Mucosa of rectum (tissue), 2 donors: ENCODE measurements around the gene ZNF692.
A peak's percentile ranks its signal among the peaks of the same experiment; 100 is the strongest.

Source experiments
- H3K27ac ChIP-seq, 2 donors: one replicate each; pipeline ENCODE4 v1.7.0; 2013; ENCODE audit warnings: inconsistent platforms in 2 of 2, low read depth in 2 of 2, low read length in 2 of 2
- H3K27me3 ChIP-seq, 2 donors: one replicate each; pipeline ENCODE4 v1.7.0; 2013; ENCODE audit warnings: low read length in 2 of 2; ENCODE audit not compliant: control insufficient read depth in 2 of 2, insufficient read depth in 2 of 2
- H3K36me3 ChIP-seq, 2 donors: one replicate each; pipeline ENCODE4 v1.7.0; 2013; ENCODE audit warnings: low read length in 2 of 2; ENCODE audit not compliant: control insufficient read depth in 2 of 2, insufficient read depth in 2 of 2
- H3K4me1 ChIP-seq, 2 donors: one replicate each; pipeline ENCODE4 v1.7.0; 2013; ENCODE audit warnings: low read length in 2 of 2, mild to moderate bottlenecking in 1 of 2; ENCODE audit not compliant: control insufficient read depth in 2 of 2, insufficient read depth in 2 of 2
- H3K4me3 ChIP-seq, 2 donors: one replicate each; pipeline ENCODE4 v1.7.0; 2013; ENCODE audit warnings: low read length in 2 of 2
- H3K9ac ChIP-seq, 2 donors: one replicate each; pipeline ENCODE4 v1.7.0; 2013; ENCODE audit warnings: low read length in 2 of 2, low read depth in 1 of 2, mild to moderate bottlenecking in 1 of 2
- H3K9me3 ChIP-seq, 2 donors: one replicate each; pipeline ENCODE4 v1.7.0; 2013; ENCODE audit warnings: low read length in 2 of 2; ENCODE audit not compliant: control insufficient read depth in 2 of 2
- donor health status: healthy.
- donor health status: Normal muscosa, but diverticular disease.

Gene ZNF692

DNA sequence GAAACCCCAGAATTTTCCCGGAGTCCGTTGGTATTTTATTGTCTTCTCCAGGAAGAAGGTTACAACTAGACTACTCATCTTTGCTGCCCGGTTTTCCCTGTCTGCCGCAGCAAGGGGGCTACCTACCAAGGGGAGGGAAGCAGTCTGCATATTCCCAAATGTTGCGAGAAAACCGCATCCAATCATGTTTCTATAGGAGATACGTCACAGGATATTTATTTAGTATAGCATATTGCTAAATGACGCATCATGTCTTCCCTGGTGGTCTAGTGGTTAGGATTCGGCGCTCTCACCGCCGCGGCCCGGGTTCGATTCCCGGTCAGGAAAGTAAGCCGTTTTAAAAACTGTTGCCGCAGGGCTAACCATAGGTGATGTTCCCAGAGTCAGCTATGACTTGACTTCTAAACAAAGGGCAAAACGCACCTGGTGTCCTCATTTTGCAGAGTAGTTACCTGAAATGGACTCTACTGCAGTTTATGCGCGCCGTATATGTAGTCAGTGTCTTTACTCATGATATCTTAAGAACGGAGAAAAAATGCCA, 15.2 kb upstream of the ZNF692 start:
- H3K27me3 ChIP-seq: no peaks in the 10 kb centered on the region
- peak overlapping the region; percentile 67 to 84 for H3K4me3 ChIP-seq
- H3K9me3 ChIP-seq: no peaks in the 10 kb centered on the region
- H3K4me1 ChIP-seq: peaks cover 0 to 2% of the 10 kb centered on the region in 2 donors
- peak overlapping the region; percentile 96 for H3K27ac ChIP-seq
- H3K9ac ChIP-seq: peak overlapping the region; percentile 89 to 90
- H3K36me3 ChIP-seq: no peaks in the 10 kb centered on the region

- H3K4me3 ChIP-seq: peak overlapping the region; percentile 67 to 84
Observed at GRCh38 chr1:248873409-248873992, 14.6 kb upstream of the ZNF692 start.

DNA sequence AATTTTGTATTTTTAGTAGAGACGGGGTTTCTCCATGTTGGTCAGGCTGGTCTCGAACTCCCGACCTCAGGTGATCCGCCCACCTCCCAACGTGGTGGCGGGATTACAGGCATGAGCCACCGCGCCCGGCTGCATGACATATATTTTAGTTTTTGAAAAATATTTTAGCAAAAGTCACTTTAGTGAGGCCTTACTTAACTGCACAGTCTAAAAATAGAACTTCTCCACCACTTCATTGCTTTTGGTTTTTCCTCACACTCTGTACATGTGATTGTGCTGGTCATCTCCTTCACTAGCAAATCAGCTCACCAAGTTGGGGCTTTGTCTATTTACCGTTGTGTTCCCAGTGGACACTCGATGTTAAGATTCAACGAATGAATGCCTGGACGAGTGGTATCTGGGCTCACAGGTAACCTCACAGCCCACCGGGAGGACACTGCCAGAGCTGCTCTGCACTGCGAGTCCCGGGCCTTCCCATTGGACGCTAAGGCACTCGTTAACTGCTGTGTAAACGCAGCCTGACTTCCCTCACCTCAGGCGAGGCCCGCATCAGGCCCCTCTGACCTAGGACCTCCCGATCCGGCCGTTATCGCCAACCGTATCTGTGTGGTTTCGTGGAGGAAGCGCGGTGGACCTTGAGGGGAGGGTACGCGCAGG, 14.0 kb upstream of the ZNF692 start:
- Histone ChIP-seq H3K4me1 (peaks cover 0 to 2% of the 10 kb centered on the region in 2 donors), H3K27me3 (no peaks in the 10 kb centered on the region), H3K9me3 (no peaks in the 10 kb centered on the region), H3K4me3 (peak overlapping the region; percentile 67 to 84), H3K9ac (peak overlapping the region; percentile 89 to 90), H3K36me3 (no peaks in the 10 kb centered on the region), H3K27ac (peak overlapping the region; percentile 96)

More at GRCh38 chr1:248873409-248873992, 14.6 kb upstream of the ZNF692 start:
- H3K9ac ChIP-seq: peak overlapping the region; percentile 89 to 90
- H3K36me3 ChIP-seq: no peaks in the 10 kb centered on the region
- H3K4me1 ChIP-seq: peaks cover 0 to 2% of the 10 kb centered on the region in 2 donors
- H3K9me3 ChIP-seq: no peaks in the 10 kb centered on the region
- H3K27ac ChIP-seq: peak overlapping the region; percentile 96
- H3K27me3 ChIP-seq: no peaks in the 10 kb centered on the region

GRCh38 chr1:248871837-248872401, 13.0 kb upstream of the ZNF692 start:
- Histone ChIP-seq H3K9me3 (no peaks in the 10 kb centered on the region), H3K27me3 (no peaks in the 10 kb centered on the region), H3K36me3 (no peaks in the 10 kb centered on the region), H3K4me3 (no peak overlapping the region), H3K9ac (no peak overlapping the region), H3K27ac (no peak overlapping the region), H3K4me1 (peaks cover 0 to 2% of the 10 kb centered on the region in 2 donors)

DNA sequence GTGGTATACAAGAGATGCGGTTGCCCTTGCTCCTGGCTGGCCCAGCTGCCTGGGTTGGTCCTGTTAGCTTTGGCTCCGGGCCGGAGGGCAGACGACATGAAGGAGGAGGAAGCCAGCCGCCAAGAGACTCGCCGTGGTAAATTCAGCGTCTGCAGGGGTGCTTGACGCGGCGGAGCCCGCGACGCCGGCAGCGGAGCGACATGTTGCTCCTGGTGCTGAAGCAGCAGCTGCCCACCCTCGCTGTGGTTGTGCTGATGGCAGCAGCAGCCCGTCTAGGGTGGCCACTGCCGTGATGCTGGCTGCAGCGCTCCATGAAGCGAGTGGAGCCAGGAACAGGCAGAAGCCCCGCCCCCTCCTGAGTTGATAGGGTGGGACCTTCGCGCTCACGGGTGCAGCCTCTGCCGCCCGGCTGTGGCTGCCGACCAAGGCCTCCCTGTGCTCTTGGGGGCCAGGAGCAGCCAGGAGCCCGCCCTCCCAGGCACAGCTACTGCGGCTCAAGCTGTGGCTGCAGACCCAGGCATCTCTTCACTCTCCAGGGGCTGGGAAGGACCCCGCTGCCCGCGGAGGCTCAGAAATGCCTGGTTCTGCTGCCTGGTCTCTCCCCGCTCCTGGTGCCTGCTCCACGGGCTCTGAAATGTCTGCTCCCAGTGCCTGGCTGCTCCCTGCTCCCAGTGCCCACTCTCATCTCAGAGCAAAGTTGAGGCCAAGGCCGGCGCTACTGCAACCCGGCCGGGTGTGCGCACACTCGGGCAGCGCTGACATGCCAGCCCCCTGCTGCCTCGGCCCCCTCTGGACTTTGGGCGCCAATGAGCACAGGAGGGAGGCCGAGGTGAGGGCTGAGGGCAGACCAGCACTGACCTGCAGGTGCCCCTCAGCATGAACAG, 4.4 kb upstream of the ZNF692 start:
- Histone ChIP-seq H3K9ac (peak overlapping the region; percentile 68 to 85), H3K27me3 (no peaks in the 10 kb centered on the region), H3K9me3 (no peaks in the 10 kb centered on the region), H3K27ac (peak overlapping the region; percentile 80 to 81), H3K36me3 (no peaks in the 10 kb centered on the region), H3K4me1 (peaks cover 15 to 21% of the 10 kb centered on the region in 2 donors), H3K4me3 (peak overlapping the region; percentile 71 to 85)

DNA sequence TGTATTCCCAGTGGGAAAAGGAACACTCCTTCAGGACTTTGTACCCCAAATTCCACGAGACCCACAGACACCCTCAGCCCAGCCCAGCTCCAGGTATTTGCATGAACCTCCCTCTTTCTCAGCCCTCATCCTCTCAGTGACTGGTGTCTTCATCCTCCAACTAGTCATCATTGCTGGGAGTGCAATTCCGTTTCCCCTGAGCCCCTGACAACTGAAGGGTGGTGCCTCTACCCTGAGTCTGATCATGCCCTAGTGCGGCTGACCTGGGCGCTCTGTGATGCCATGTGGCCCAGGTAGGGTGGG, 3.8 kb upstream of the ZNF692 start:
- H3K36me3 ChIP-seq: no peaks in the 10 kb centered on the region
- H3K27ac ChIP-seq: peak overlapping the region; percentile 80 to 81
- H3K4me3 ChIP-seq: peak overlapping the region; percentile 71 to 85
- H3K9me3 ChIP-seq: no peaks in the 10 kb centered on the region
- H3K27me3 ChIP-seq: no peaks in the 10 kb centered on the region
- H3K4me1 ChIP-seq: peaks cover 20 to 26% of the 10 kb centered on the region in 2 donors
- peak overlapping the region; percentile 68 to 85 for H3K9ac ChIP-seq

DNA sequence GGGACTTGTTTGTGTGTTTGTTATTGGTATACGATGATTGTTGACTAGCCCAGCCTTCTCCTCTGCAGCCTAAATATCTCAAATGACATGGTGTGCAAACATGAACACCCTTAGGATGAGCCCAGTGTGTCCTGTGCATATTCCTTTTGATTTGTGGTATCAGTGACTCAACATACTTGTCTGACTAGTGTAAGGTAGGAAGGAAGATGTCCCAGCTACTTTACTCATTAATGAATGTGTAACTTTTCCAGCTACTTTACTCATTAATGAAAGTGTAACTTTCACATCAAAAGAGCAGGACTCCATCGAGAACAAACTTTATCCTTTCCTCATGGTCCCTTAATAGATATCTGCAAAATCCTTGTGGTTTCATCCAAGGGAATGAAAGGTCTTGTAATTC, 2.7 kb upstream of the ZNF692 start:
- no peak overlapping the region for H3K4me3 ChIP-seq
- no peaks in the 10 kb centered on the region for H3K36me3 ChIP-seq
- H3K27me3 ChIP-seq: no peaks in the 10 kb centered on the region
- peaks cover 23 to 32% of the 10 kb centered on the region in 2 donors for H3K4me1 ChIP-seq
- no peaks in the 10 kb centered on the region for H3K9me3 ChIP-seq
- no peak overlapping the region for H3K27ac ChIP-seq
- H3K9ac ChIP-seq: no peak overlapping the region

- Histone ChIP-seq H3K27me3 (no peaks in the 10 kb centered on the region), H3K9me3 (no peaks in the 10 kb centered on the region), H3K36me3 (peaks cover 0 to 3% of the 10 kb centered on the region in 2 donors), H3K27ac (no peak overlapping the region), H3K9ac (no peak overlapping the region), H3K4me3 (no peak overlapping the region), H3K4me1 (peaks cover 23 to 32% of the 10 kb centered on the region in 2 donors)
Observed at GRCh38 chr1:248860007-248860406, 1.1 kb upstream of the ZNF692 start.

GRCh38 chr1:248858096-248858890, 592 bp downstream of the ZNF692 start:
- Histone ChIP-seq H3K4me3 (peak overlapping the region; percentile 89 to 92), H3K27ac (peak overlapping the region; percentile 89 to 91), H3K4me1 (peaks cover 23 to 27% of the 10 kb centered on the region in 2 donors), H3K9ac (peak overlapping the region; percentile 83 to 92), H3K9me3 (no peaks in the 10 kb centered on the region), H3K27me3 (no peaks in the 10 kb centered on the region), H3K36me3 (peaks cover 3 to 6% of the 10 kb centered on the region in 2 donors)
